ENCODE results near the gene HORMAD1. TPM values are rescaled to one million over a fixed set of nuclear protein-coding genes. Genes with fewer than 3 reads are reported as not detected.

The HORMAD1 gene
- total and polyA plus RNA-seq, 2 donors (not counting 1 experiment from before 2014, with no cell fraction given), result 0.94 to 2.1 TPM

GRCh38 chr1:150662811-150663210 lies 57.9 kb downstream of the HORMAD1 start:
- no peak overlapping the region for H3K27ac ChIP-seq (ENCODE audit: low read length in 2 of 2)
- H3K9me3 Mint-ChIP-seq (ENCODE audit: insufficient read depth), result no peaks in the 10 kb centered on the region
- DNase-seq, result no peak
- TF ChIP-seq EZH2 (IDR thresholded peaks at IDR 0.05; ENCODE audit: borderline replicate concordance, insufficient read depth, low read depth, low read length, poor library complexity, severe bottlenecking), result no peak
- no peak for TF ChIP-seq CTCF (IDR thresholded peaks at IDR 0.05)
- H2AFZ ChIP-seq (ENCODE audit: insufficient read depth, low read depth, low read length, poor library complexity, severe bottlenecking), result no peak overlapping the region
- peaks cover 6% of the 10 kb centered on the region for H3K4me1 Mint-ChIP-seq
- H3K27me3 Mint-ChIP-seq, result no peaks in the 10 kb centered on the region
- intact Hi-C loops (cut with micrococcal nuclease), result no loop called here
- no peak overlapping the region for H3K4me3 Mint-ChIP-seq
- no peaks in the 10 kb centered on the region for H3K9me3 ChIP-seq (ENCODE audit: control extremely low read depth in 1 of 3, control insufficient read depth in 2 of 3, insufficient read depth in 1 of 3, low read length in 2 of 3)
- no peaks in the 10 kb centered on the region for H4K20me1 ChIP-seq (ENCODE audit: control insufficient read depth, insufficient read depth, low read length, poor library complexity, severe bottlenecking)
- peaks cover 6 to 18% of the 10 kb centered on the region in 2 experiments for H3K36me3 ChIP-seq (replicated peaks in 1 of 2; ENCODE audit: control extremely low read depth in 1 of 2, control insufficient read depth in 1 of 2, extremely low read depth in 1 of 2, insufficient read depth in 2 of 2, low read length in 1 of 2)
- no peak overlapping the region for H3K4me2 ChIP-seq (replicated peaks; ENCODE audit: low read depth, low read length, poor library complexity, severe bottlenecking)
- no peak overlapping the region for H3K4me3 ChIP-seq (ENCODE audit: control extremely low read depth in 1 of 5, extremely low read depth in 1 of 5, insufficient read depth in 1 of 5, low read depth in 2 of 5, low read length in 4 of 5)
- WGBS (ENCODE audit: insufficient coverage), result 98% methylated on average over 8 of the region's 9 CpGs
- H3K27me3 ChIP-seq (replicated peaks in 1 of 4; ENCODE audit: control extremely low read depth in 1 of 4, control insufficient read depth in 3 of 4, insufficient read depth in 4 of 4, low read length in 3 of 4), result no peaks in the 10 kb centered on the region
- CTCF ChIA-PET, result interaction anchor here (0.6 kb wide), 1 partner anchor 149 kb away, joined by 3 read pairs; no protein-coding TSS in a partner anchor
- H3K4me1 ChIP-seq (ENCODE audit: control insufficient read depth in 2 of 2, insufficient read depth in 2 of 2, low read length in 2 of 2), result no peaks in the 10 kb centered on the region
- H3K79me2 ChIP-seq (ENCODE audit: control insufficient read depth, insufficient read depth, low read length), result no peaks in the 10 kb centered on the region
- POLR2A ChIA-PET, result no interaction called here
- no peak overlapping the region for H3K9ac ChIP-seq (ENCODE audit: low read length)
- ATAC-seq (ENCODE audit: low read depth), result no peak
- no peak overlapping the region for H3K27ac Mint-ChIP-seq

- CTCF ChIA-PET, result no interaction called here
- POLR2A ChIA-PET, result no interaction called here
- ATAC-seq (ENCODE audit: low read depth) (no peak), DNase-seq (no peak)
- no peak overlapping the region for H3K27ac Mint-ChIP-seq
- H3K27me3 Mint-ChIP-seq, result no peaks in the 10 kb centered on the region
- TF ChIP-seq EZH2 (IDR thresholded peaks at IDR 0.05; ENCODE audit: borderline replicate concordance, insufficient read depth, low read depth, low read length, poor library complexity, severe bottlenecking) (no peak), CTCF (IDR thresholded peaks at IDR 0.05) (no peak)
- no peaks in the 10 kb centered on the region for H4K20me1 ChIP-seq (ENCODE audit: control insufficient read depth, insufficient read depth, low read length, poor library complexity, severe bottlenecking)
- WGBS (ENCODE audit: insufficient coverage), result no CpG with 5 or more reads among the region's 5 CpGs
- no peaks in the 10 kb centered on the region for H3K79me2 ChIP-seq (ENCODE audit: control insufficient read depth, insufficient read depth, low read length)
- no peak overlapping the region for H3K4me3 Mint-ChIP-seq
- H3K9me3 Mint-ChIP-seq (ENCODE audit: insufficient read depth), result no peaks in the 10 kb centered on the region
- intact Hi-C loops (cut with micrococcal nuclease), result no loop called here
- H3K9me3 ChIP-seq (ENCODE audit: control extremely low read depth in 1 of 3, control insufficient read depth in 2 of 3, insufficient read depth in 1 of 3, low read length in 2 of 3), result no peaks in the 10 kb centered on the region
- H3K4me3 ChIP-seq (ENCODE audit: control extremely low read depth in 1 of 5, extremely low read depth in 1 of 5, insufficient read depth in 1 of 5, low read depth in 2 of 5, low read length in 4 of 5), result no peak overlapping the region
- peaks cover 6% of the 10 kb centered on the region for H3K4me1 Mint-ChIP-seq
- no peak overlapping the region for H3K4me2 ChIP-seq (replicated peaks; ENCODE audit: low read depth, low read length, poor library complexity, severe bottlenecking)
- no peak overlapping the region for H3K27ac ChIP-seq (ENCODE audit: low read length in 2 of 2)
- no peaks in the 10 kb centered on the region for H3K27me3 ChIP-seq (replicated peaks in 1 of 4; ENCODE audit: control extremely low read depth in 1 of 4, control insufficient read depth in 3 of 4, insufficient read depth in 4 of 4, low read length in 3 of 4)
- H2AFZ ChIP-seq (ENCODE audit: insufficient read depth, low read depth, low read length, poor library complexity, severe bottlenecking), result no peak overlapping the region
- H3K9ac ChIP-seq (ENCODE audit: low read length), result no peak overlapping the region
- H3K4me1 ChIP-seq (ENCODE audit: control insufficient read depth in 2 of 2, insufficient read depth in 2 of 2, low read length in 2 of 2), result no peaks in the 10 kb centered on the region
- peaks cover 6 to 18% of the 10 kb centered on the region in 2 experiments for H3K36me3 ChIP-seq (replicated peaks in 1 of 2; ENCODE audit: control extremely low read depth in 1 of 2, control insufficient read depth in 1 of 2, extremely low read depth in 1 of 2, insufficient read depth in 2 of 2, low read length in 1 of 2)
Observed at GRCh38 chr1:150661156-150661555, 59.5 kb downstream of the HORMAD1 start.

All from B cell (primary cell).